AG04450 (cell line): ENCODE results near the gene FAM83D. TPM values are rescaled to one million over a fixed set of nuclear protein-coding genes. Genes with fewer than 3 reads are reported as not detected.

ENCODE experiments used
- CTCF ChIA-PET: fragments of 300-600, 350-600 bp; formaldehyde crosslinking; extraction: SDS; loops from one replicate; lab custom pipeline; 2022; ENCODE audit warnings: antibody characterized with exemption, inconsistent platforms; lab: Charles Lee
- POLR2A ChIA-PET: fragments of 350-600 bp; formaldehyde crosslinking; extraction: SDS; loops from one replicate; lab custom pipeline; 2021; ENCODE audit warnings: antibody characterized with exemption, inconsistent platforms; lab: Yijun Ruan, JAX
- DNase-seq: peaks from one replicate; pipeline ENCODE4 v3.0.0-alpha.2; 2011; ENCODE audit warnings: low read depth, low spot score
- H3K27ac ChIP-seq: one replicate; pipeline ENCODE4 v1.5.1; 2012; ENCODE audit warnings: low read depth, low read length, control low read depth
- H3K27me3 ChIP-seq: one replicate; pipeline ENCODE4 v1.6.0; 2012; ENCODE audit warnings: low read length; ENCODE audit not compliant: control insufficient read depth, insufficient read depth
- H3K4me3 ChIP-seq: 2 replicates; pipeline ENCODE4 v1.5.1; 2011; ENCODE audit warnings: mild to moderate bottlenecking, low read depth, low read length, control low read depth
- H3K9me3 ChIP-seq: 2 replicates; pipeline ENCODE4 v1.5.1; 2012; ENCODE audit warnings: low read length; ENCODE audit not compliant: control insufficient read depth, insufficient read depth
- CTCF ChIP-seq: IDR thresholded peaks from 2 replicates; pipeline ENCODE4 v1.5.1; 2011; ENCODE audit warnings: low read depth, low read length, control low read depth, inconsistent platforms
- polyA plus RNA-seq: library from polyadenylated mRNA; depleted of rRNA; stranded (reverse); fragments of >200 nt; gene quantifications from 2 replicates; pipeline ENCODE4 v1.2.3, GENCODE V29; 2011

FAM83D gene
- polyA plus RNA-seq, 1 experiment = 14.9 TPM

GRCh38 chr20:38918172-38918571 is 8.0 kb upstream of the FAM83D start:
- Histone ChIP-seq H3K9me3 (no peaks in the 10 kb centered on the region), H3K27me3 (peaks cover 38% of the 10 kb centered on the region), H3K27ac (no peak overlapping the region), H3K4me3 (no peak overlapping the region)
- ChIA-PET CTCF (interaction anchor here (12.2 kb wide), 1 partner anchor 132 kb away, joined by 196 read pairs; no protein-coding TSS in a partner anchor), POLR2A (no interaction called here)
- TF ChIP-seq CTCF = no peak
- no peak for DNase-seq

- H3K27ac ChIP-seq = no peak overlapping the region
- DNase-seq = no peak
- no peak overlapping the region for H3K4me3 ChIP-seq
- H3K9me3 ChIP-seq = no peaks in the 10 kb centered on the region
- TF ChIP-seq CTCF = no peak
- H3K27me3 ChIP-seq = peaks cover 35% of the 10 kb centered on the region
- ChIA-PET POLR2A (no interaction called here), CTCF (interaction anchor here (12.2 kb wide), 1 partner anchor 130 kb away, joined by 196 read pairs; no protein-coding TSS in a partner anchor)
Measured at GRCh38 chr20:38919683-38920082, 6.5 kb upstream of the FAM83D start.

DNA sequence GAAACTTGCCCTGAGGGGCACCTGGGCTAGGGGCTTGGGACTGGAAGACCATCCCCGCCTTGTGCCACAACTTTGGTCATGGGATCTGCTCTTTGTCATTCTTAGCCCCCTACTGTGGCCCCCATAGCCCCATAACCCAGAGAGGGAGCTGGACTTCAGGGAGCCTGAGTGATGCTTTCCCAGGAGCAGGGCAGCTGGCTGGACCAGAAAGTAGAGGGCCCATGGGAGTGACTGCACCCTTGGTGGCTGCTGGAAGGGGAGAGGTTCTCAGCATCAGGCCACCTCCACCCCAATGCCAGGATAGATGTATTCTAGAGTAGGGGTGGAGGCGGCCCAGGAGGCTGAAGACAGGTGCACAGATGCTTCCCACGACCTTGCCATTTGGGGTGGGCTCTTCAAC is 5.8 kb upstream of the FAM83D start:
- Histone ChIP-seq H3K27me3 (peaks cover 32% of the 10 kb centered on the region), H3K27ac (no peak overlapping the region)
- POLR2A ChIA-PET = no interaction called here

GRCh38 chr20:38920851-38921250 is 5.4 kb upstream of the FAM83D start:
- Histone ChIP-seq H3K4me3 (no peak overlapping the region), H3K27me3 (peaks cover 32% of the 10 kb centered on the region), H3K9me3 (no peaks in the 10 kb centered on the region; the same call in 1 of the 2 replicates), H3K27ac (no peak overlapping the region)
- CTCF ChIA-PET = interaction anchor here (1.2 to 12.2 kb wide), 2 partner anchors 28 to 129 kb away, joined by 3 to 196 read pairs; no protein-coding TSS in a partner anchor
- POLR2A ChIA-PET = no interaction called here
- TF ChIP-seq CTCF = no peak
- no peak for DNase-seq

More for the DNA sequence above, 5.8 kb upstream of the FAM83D start:
- no peak for DNase-seq
- Histone ChIP-seq H3K4me3 (no peak overlapping the region), H3K9me3 (no peaks in the 10 kb centered on the region; the same call in 1 of the 2 replicates)
- TF ChIP-seq CTCF = no peak
- CTCF ChIA-PET = interaction anchor here (12.2 kb wide), 1 partner anchor 129 kb away, joined by 196 read pairs; no protein-coding TSS in a partner anchor

DNA sequence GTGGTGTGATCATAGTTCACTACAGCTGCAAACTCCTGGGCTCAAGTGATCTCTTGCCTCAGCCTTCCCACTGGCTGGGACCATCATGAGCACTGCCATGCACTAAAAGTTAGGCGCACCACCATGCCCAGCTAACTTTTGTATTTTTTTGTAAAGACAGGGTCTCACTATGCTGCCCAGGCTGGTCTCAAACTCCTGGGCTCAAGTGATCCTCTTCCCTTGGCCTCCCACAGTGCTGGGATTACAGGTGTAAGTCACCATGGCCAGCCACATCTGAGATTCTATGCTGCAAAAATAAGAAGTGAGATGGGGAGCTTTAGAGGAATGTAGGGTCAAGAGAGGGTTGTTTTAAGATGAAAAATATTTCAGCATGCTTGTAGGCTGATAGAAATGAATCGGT is 1.5 kb upstream of the FAM83D start:
- no peak for DNase-seq
- Histone ChIP-seq H3K27ac (no peak overlapping the region), H3K27me3 (peaks cover 24% of the 10 kb centered on the region), H3K4me3 (no peak overlapping the region), H3K9me3 (no peaks in the 10 kb centered on the region; the same call in 1 of the 2 replicates)
- ChIA-PET POLR2A (no interaction called here), CTCF (interaction anchor here (1.2 to 12.2 kb wide), 3 partner anchors 32 to 125 kb away, joined by 3 to 196 read pairs (median 6); partner anchors contain the start of gene DHX35)
- no peak for TF ChIP-seq CTCF
